Measurements from ENCODE around the gene KDM1B.

KDM1B gene

DNA sequence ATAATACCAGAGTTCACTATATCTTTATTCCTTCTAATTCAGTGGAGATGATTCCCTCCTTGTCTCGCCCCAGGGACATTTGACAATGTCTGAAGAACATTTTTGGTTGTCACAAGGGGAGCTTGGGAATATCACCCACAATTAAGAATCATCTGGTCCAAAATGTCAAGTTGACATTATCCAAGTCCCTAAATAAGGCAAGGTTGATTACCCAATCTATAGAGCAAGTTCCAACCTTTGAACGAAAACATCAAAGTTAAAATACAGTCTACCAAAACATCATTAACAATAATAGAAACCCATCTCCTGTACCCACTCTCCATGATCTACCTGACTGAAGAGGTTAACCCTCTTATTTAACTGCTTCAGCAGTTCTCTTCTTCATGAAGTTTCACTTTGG, 93.5 kb downstream of the KDM1B start:
- TF ChIP-seq ZBTB7A (IDR thresholded peaks at IDR 0.05; ENCODE audit: low read depth) (no peak), EGR1 (IDR thresholded peaks at IDR 0.05) (no peak), NFIC (IDR thresholded peaks at IDR 0.05) (no peak), TCF12 (IDR thresholded peaks at IDR 0.05; ENCODE audit: low read depth) (no peak), TEAD4 (IDR thresholded peaks at IDR 0.05) (no peak), CEBPB (IDR thresholded peaks at IDR 0.05) (no peak), TAF1 (IDR thresholded peaks at IDR 0.05; ENCODE audit: low read depth) (no peak), RAD21 (IDR thresholded peaks at IDR 0.05; ENCODE audit: low read depth) (no peak), YY1 (IDR thresholded peaks at IDR 0.05; ENCODE audit: low read depth) (no peak), USF1 (IDR thresholded peaks at IDR 0.05) (no peak)
- TF ChIP-seq, protein P1, sequence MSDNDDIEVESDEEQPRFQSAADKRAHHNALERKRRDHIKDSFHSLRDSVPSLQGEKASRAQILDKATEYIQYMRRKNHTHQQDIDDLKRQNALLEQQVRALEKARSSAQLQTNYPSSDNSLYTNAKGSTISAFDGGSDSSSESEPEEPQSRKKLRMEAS (IDR thresholded peaks at IDR 0.05): no peak

GRCh38 chr6:18249271-18249670, 94.0 kb downstream of the KDM1B start:
- TF ChIP-seq CREB1 (IDR thresholded peaks at IDR 0.05; ENCODE audit: low read depth): no peak
- TF ChIP-seq RAD21 (IDR thresholded peaks at IDR 0.05; ENCODE audit: low read depth): no peak
- TF ChIP-seq EGR1 (IDR thresholded peaks at IDR 0.05): no peak
- TF ChIP-seq YY1 (IDR thresholded peaks at IDR 0.05; ENCODE audit: low read depth): no peak
- TF ChIP-seq, protein P1 (IDR thresholded peaks at IDR 0.05): no peak
- no peak for TF ChIP-seq FOXM1 (IDR thresholded peaks at IDR 0.05; ENCODE audit: borderline replicate concordance, low read depth)
- no peak for TF ChIP-seq EP300 (IDR thresholded peaks at IDR 0.05; ENCODE audit: borderline replicate concordance)
- no peak for TF ChIP-seq TEAD4 (IDR thresholded peaks at IDR 0.05)

GRCh38 chr6:18253635-18254034, 98.4 kb downstream of the KDM1B start:
- TF ChIP-seq EP300 (IDR thresholded peaks at IDR 0.05; ENCODE audit: borderline replicate concordance) (no peak), EGR1 (IDR thresholded peaks at IDR 0.05) (no peak), TCF12 (IDR thresholded peaks at IDR 0.05; ENCODE audit: low read depth) (no peak), YY1 (IDR thresholded peaks at IDR 0.05; ENCODE audit: low read depth) (no peak)

DNA sequence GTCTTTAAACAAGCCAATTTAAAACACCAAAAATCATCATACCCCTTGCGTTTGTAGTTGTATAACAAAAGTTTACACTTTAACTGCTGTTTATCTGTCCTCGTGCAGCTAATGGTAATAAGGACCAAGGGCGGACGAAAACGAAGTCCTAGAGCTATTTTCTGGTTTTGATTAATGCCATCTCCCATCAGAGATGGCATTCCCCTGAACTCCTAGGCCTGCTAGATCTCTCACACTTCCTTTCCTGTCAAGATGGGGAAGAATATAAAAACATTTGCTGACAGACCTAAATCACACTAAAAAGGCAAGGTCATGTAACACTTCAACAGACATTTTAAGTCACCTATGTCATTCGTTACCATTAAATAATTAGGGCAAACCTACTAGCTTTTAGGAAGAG, 99.6 kb downstream of the KDM1B start:
- TF ChIP-seq ZBTB7A (IDR thresholded peaks at IDR 0.05; ENCODE audit: low read depth) (no peak), CEBPB (IDR thresholded peaks at IDR 0.05) (no peak), TEAD4 (IDR thresholded peaks at IDR 0.05) (no peak), REST (IDR thresholded peaks at IDR 0.05; ENCODE audit: low read depth) (no peak), EP300 (IDR thresholded peaks at IDR 0.05; ENCODE audit: borderline replicate concordance) (no peak), EGR1 (IDR thresholded peaks at IDR 0.05) (no peak)

DNA sequence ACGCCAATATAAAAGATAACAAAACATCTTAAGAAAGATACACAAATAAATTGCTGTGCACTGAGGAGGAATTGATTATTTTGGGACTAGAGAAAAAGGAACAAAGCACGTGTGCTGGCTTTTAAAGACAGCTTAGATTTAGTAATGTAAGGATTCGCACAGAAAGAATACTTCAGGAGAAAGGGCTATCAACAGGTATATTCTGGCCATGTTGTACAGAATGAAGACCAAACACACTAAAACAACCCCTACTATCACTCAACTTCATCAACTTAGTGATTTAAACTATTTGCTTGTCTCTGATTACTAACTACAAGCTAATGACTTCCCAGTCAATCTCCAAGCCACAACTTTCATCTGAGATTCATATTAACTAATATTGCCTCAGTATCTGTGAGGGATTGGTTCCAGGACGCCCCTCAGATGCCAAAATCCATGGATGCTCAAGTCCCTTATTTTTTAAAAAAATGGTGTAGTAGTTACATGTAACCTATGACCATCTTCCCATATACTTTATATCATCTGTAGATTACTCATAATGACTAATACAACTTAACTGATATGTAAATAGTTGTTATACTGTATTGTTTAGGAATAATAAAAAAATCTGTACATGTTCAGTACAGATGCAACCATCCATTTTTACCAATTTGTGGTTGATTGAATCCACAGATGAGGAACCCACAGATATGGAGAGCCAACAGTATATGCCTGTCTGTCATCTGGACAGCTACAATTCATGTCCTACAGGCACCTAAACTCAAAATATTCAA, 104.6 kb downstream of the KDM1B start:
- no peak for TF ChIP-seq CEBPB (IDR thresholded peaks at IDR 0.05)
- TF ChIP-seq ZBTB7A (IDR thresholded peaks at IDR 0.05; ENCODE audit: low read depth): no peak
- TF ChIP-seq CREB1 (IDR thresholded peaks at IDR 0.05; ENCODE audit: low read depth): no peak
- no peak for TF ChIP-seq TAF1 (IDR thresholded peaks at IDR 0.05; ENCODE audit: low read depth)
- no peak for TF ChIP-seq REST (IDR thresholded peaks at IDR 0.05; ENCODE audit: low read depth)
- TF ChIP-seq, protein P1 (IDR thresholded peaks at IDR 0.05): no peak
- TF ChIP-seq EP300 (IDR thresholded peaks at IDR 0.05; ENCODE audit: borderline replicate concordance): no peak

DNA sequence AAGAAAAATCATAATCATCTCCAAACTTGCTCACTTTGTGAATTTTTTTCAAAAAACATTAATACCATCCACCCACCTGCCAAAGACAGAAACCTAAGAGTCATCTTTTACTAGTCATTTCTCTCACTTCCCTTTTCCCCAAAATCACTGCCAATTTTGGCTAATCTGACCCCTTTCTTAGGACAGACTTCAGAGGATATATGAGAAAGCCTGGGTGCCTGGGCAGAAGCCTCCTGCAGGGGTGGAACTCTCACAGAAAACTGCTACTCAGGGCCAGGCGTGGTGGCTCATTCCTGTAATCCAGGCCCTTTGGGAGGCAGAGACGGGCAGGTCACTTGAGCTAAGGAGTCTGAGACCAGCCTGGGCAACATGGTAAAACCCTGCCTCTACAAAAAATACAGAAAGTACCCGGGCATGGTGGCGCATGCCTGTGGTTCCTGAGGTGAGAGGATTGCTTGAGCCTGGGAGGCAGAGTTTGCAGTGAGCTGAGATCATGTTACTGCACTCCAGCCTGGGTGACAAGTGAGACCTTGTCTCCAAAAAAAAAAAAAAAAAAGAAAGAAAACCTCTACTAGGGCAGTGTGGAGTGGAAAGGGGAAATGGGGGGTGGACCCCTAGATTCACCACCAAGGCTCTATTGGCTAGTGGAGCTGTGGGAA, 105.4 kb downstream of the KDM1B start:
- TF ChIP-seq NFIC (IDR thresholded peaks at IDR 0.05) (no peak), TAF1 (IDR thresholded peaks at IDR 0.05; ENCODE audit: low read depth) (no peak), RAD21 (IDR thresholded peaks at IDR 0.05; ENCODE audit: low read depth) (no peak), REST (IDR thresholded peaks at IDR 0.05; ENCODE audit: low read depth) (no peak), USF1 (IDR thresholded peaks at IDR 0.05) (no peak), TEAD4 (IDR thresholded peaks at IDR 0.05) (no peak), CREB1 (IDR thresholded peaks at IDR 0.05; ENCODE audit: low read depth) (no peak), YY1 (IDR thresholded peaks at IDR 0.05; ENCODE audit: low read depth) (no peak), CEBPB (IDR thresholded peaks at IDR 0.05) (no peak), TCF12 (IDR thresholded peaks at IDR 0.05; ENCODE audit: low read depth) (no peak), ZBTB7A (IDR thresholded peaks at IDR 0.05; ENCODE audit: low read depth) (no peak), EP300 (IDR thresholded peaks at IDR 0.05; ENCODE audit: borderline replicate concordance) (no peak), FOXM1 (IDR thresholded peaks at IDR 0.05; ENCODE audit: borderline replicate concordance, low read depth) (no peak), EGR1 (IDR thresholded peaks at IDR 0.05) (no peak)
- TF ChIP-seq, protein P1 (IDR thresholded peaks at IDR 0.05): no peak
